Stimulated activated CD4-positive, alpha-beta T cell treated with anti-CD3 and anti-CD28 coated beads, Interleukin-1b, Interleukin-23, amount 100 ng/mL, for 4 hours (primary cell): ENCODE measurements around the gene OR5L2.
"Not testable (repeated sequence)": the region's sequence is repeated elsewhere in the genome, so short reads cannot be mapped to it uniquely, and the experiment has no call there.

Source experiments
- DNase-seq, 2 donors: peaks; one replicate each; pipeline ENCODE4 v3.0.0-alpha.2; 2020; ENCODE audit warnings: low read depth in 2 of 2

OR5L2 gene

GRCh38 chr11:55826919-55827318 is at the start of gene OR5L2:
Gene OR5L2, plus strand, starts transcription at chr11:55827219. Its CDS starts 0 bp downstream, at chr11:55827219.
- DNase-seq = no peak

- DNase-seq = no peak
These were observed 35.4 kb upstream of the OR5L2 start for GRCh38 chr11:55791606-55792005.

- DNase-seq = no peak
These were observed 33.7 kb upstream of the OR5L2 start for GRCh38 chr11:55793321-55793720.

- DNase-seq = no peak
These were observed 31.8 kb upstream of the OR5L2 start, which contains the start of gene OR5D14 for GRCh38 chr11:55795256-55795655. Gene OR5D14, plus strand, starts transcription at chr11:55795556. Its CDS starts 0 bp downstream, at chr11:55795556.

- DNase-seq = no peak
These were observed 20.8 kb upstream of the OR5L2 start for GRCh38 chr11:55806248-55806647.

GRCh38 chr11:55811067-55811466 is 16.0 kb upstream of the OR5L2 start, which contains the start of gene OR5L1:
Gene OR5L1, plus strand, starts transcription at chr11:55811367. Its CDS starts 100 bp downstream, at chr11:55811467.
- no peak for DNase-seq

- no peak for DNase-seq
These were observed 7.7 kb upstream of the OR5L2 start, which contains the start of gene OR5D18 for GRCh38 chr11:55819330-55819729. Gene OR5D18, plus strand, starts transcription at chr11:55819630. Its CDS starts 0 bp downstream, at chr11:55819630.

GRCh38 chr11:55838452-55838851 is 11.4 kb downstream of the OR5L2 start, which contains the start of gene OR5D16:
Gene OR5D16, plus strand, starts transcription at chr11:55838752. Its CDS starts 0 bp downstream, at chr11:55838752.
- DNase-seq = no peak

GRCh38 chr11:55847453-55847852 is 20.4 kb downstream of the OR5L2 start:
- DNase-seq = no peak

GRCh38 chr11:55849037-55849436 is 22.0 kb downstream of the OR5L2 start:
- no peak for DNase-seq

GRCh38 chr11:55852141-55852540 is 25.1 kb downstream of the OR5L2 start:
- DNase-seq = no peak

- DNase-seq = no peak
These were observed 27.7 kb downstream of the OR5L2 start for GRCh38 chr11:55854704-55855103.

- not testable (repeated sequence) for DNase-seq
These were observed 40.3 kb downstream of the OR5L2 start for GRCh38 chr11:55867354-55867753.

- DNase-seq = not testable (repeated sequence)
These were observed 45.7 kb downstream of the OR5L2 start for GRCh38 chr11:55872731-55873130.

- DNase-seq = not testable (repeated sequence)
These were observed 46.1 kb downstream of the OR5L2 start for GRCh38 chr11:55873146-55873545.
